ENCODE results near the gene FCHSD2. TPM values are rescaled to one million over a fixed set of nuclear protein-coding genes. Genes with fewer than 3 reads are reported as not detected.

Gene FCHSD2
- total and polyA plus RNA-seq, 2 donors (not counting 3 experiments of a cell fraction or from before 2014, with no cell fraction given): 20.8 to 56.9 TPM

- BruUV-seq (replicated peaks): no TSS peak
- Histone ChIP-seq H3K27ac (ENCODE audit: insufficient read depth, low read depth, low read length) (no peak overlapping the region), H3K4me1 (ENCODE audit: control insufficient read depth, extremely low read depth, insufficient read depth, low read length) (peaks cover 9% of the 10 kb centered on the region), H3K36me3 (ENCODE audit: control insufficient read depth in 2 of 2, extremely low read depth in 1 of 2, insufficient read depth in 2 of 2, low read length in 2 of 2) (no peaks in the 10 kb centered on the region), H3K27me3 (ENCODE audit: control insufficient read depth in 2 of 2, insufficient read depth in 2 of 2, low read length in 2 of 2) (no peaks in the 10 kb centered on the region), H3K9me1 (replicated peaks; ENCODE audit: control insufficient read depth, extremely low read depth, insufficient read depth, low read length) (no peaks in the 10 kb centered on the region), H3K79me2 (ENCODE audit: control insufficient read depth, insufficient read depth, low read length) (no peaks in the 10 kb centered on the region), H3K9ac (replicated peaks; ENCODE audit: extremely low read depth, insufficient read depth, low read length) (no peak overlapping the region), H3K4me2 (ENCODE audit: insufficient read depth, low read length) (no peak overlapping the region), H3K4me3 (replicated peaks in 1 of 3; ENCODE audit: insufficient read depth in 1 of 3, low read depth in 1 of 3, low read length in 3 of 3) (no peak overlapping the region), H4K20me1 (replicated peaks; ENCODE audit: control insufficient read depth, extremely low read depth, insufficient read depth, low read length) (no peaks in the 10 kb centered on the region), H3K9me3 (replicated peaks; ENCODE audit: control insufficient read depth, insufficient read depth, low read length) (no peaks in the 10 kb centered on the region), H2AFZ (ENCODE audit: low read depth, low read length) (peak overlapping the region; percentile 36)
- dilution Hi-C loops (cut with MboI; ENCODE audit: extremely low pct_ligation_motif_present, low sequenced_read_pairs): no loop called here
- ChIA-PET CTCF (interaction anchor here (0.9 to 1.3 kb wide), 4 partner anchors 10 to 31 kb away, joined by 3 to 4 read pairs (median 3); no protein-coding TSS in a partner anchor), POLR2A (no interaction called here)
- intact Hi-C loops (cut with micrococcal nuclease): no loop called here
- TF ChIP-seq MYC (IDR thresholded peaks at IDR 0.05; ENCODE audit: low read depth, low read length) (no peak), CTCF (IDR thresholded peaks at IDR 0.05; ENCODE audit: extremely low read depth in 1 of 2, insufficient read depth in 1 of 2, low read depth in 1 of 2, low read length in 2 of 2) (no peak), MAX (IDR thresholded peaks at IDR 0.05; ENCODE audit: insufficient read depth, insufficient read length) (no peak), POLR2AphosphoS5 (IDR thresholded peaks at IDR 0.05; ENCODE audit: insufficient read depth, low read depth, low read length) (no peak), FOS (IDR thresholded peaks at IDR 0.05; ENCODE audit: borderline replicate concordance, insufficient read depth, low read length) (no peak), EZH2 (IDR thresholded peaks at IDR 0.05; ENCODE audit: borderline replicate concordance, low read depth, low read length, severe bottlenecking) (no peak), JUN (IDR thresholded peaks at IDR 0.05; ENCODE audit: borderline replicate concordance, insufficient read depth, insufficient read length, low read depth) (no peak), GATA2 (IDR thresholded peaks at IDR 0.05; ENCODE audit: insufficient read depth, insufficient read length, low read depth, low read length) (no peak), POLR2A (IDR thresholded peaks at IDR 0.05; ENCODE audit: low read depth, low read length) (no peak)
- FAIRE-seq (peak; percentile 43), DNase-seq (ENCODE audit: low read depth, low spot score) (peak; percentile 11)
These were observed 5.9 kb upstream of the FCHSD2 start for GRCh38 chr11:73147771-73148681.

Measured in endothelial cell of umbilical vein (primary cell).